MCF 10A (cell line): ENCODE results near the gene SNAP25. TPM values are rescaled to one million over a fixed set of nuclear protein-coding genes. Genes with fewer than 3 reads are reported as not detected.

Experiments used
- BruUV-seq: library from RNA; stranded (reverse); fragments of 400-500 nt; replicated peaks from 2 replicates; lab custom pipeline; 2021; lab: Mats Ljungman, UMichigan
- CTCF ChIA-PET: fragments of 300-600 bp; sonication (Branson Sonifier 250); formaldehyde crosslinking; extraction: SDS; loops from one replicate; lab custom pipeline; 2021; ENCODE audit warnings: antibody characterized with exemption, inconsistent platforms; lab: Yijun Ruan, JAX
- POLR2A ChIA-PET: fragments of 300-600, 350-650 bp; sonication (Branson Sonifier 250); formaldehyde crosslinking; extraction: SDS; loops from one replicate; lab custom pipeline; 2020; ENCODE audit warnings: antibody characterized with exemption, inconsistent platforms; lab: Yijun Ruan, JAX
- DNase-seq: peaks from one replicate; pipeline ENCODE4 v3.0.0-alpha.2; 2018; ENCODE audit not compliant: unreplicated experiment
- H3K27ac Mint-ChIP-seq: one replicate; pipeline ENCODE4 v1.8.0; 2022; ENCODE audit warnings: mild to moderate bottlenecking, low read depth, mixed read lengths; ENCODE audit not compliant: unreplicated experiment
- H3K27me3 Mint-ChIP-seq: one replicate; pipeline ENCODE4 v1.8.0; 2022; ENCODE audit warnings: mixed read lengths; ENCODE audit not compliant: insufficient read depth, unreplicated experiment
- H3K36me3 Mint-ChIP-seq: one replicate; pipeline ENCODE4 v1.8.0; 2022; ENCODE audit warnings: mild to moderate bottlenecking, moderate library complexity, mixed read lengths; ENCODE audit not compliant: insufficient read depth, unreplicated experiment
- H3K4me1 Mint-ChIP-seq: one replicate; pipeline ENCODE4 v1.8.0; 2022; ENCODE audit warnings: mixed read lengths; ENCODE audit not compliant: insufficient read depth, unreplicated experiment
- H3K4me3 Mint-ChIP-seq: one replicate; pipeline ENCODE4 v1.8.0; 2022; ENCODE audit warnings: mild to moderate bottlenecking, moderate library complexity, mixed read lengths; ENCODE audit not compliant: unreplicated experiment
- H3K9me3 Mint-ChIP-seq: one replicate; pipeline ENCODE4 v1.8.0; 2022; ENCODE audit warnings: mixed read lengths; ENCODE audit not compliant: unreplicated experiment
- intact Hi-C: fragments of 100-400 bp; cut with micrococcal nuclease; formaldehyde crosslinking; loops from 2 replicates; pipeline ENCODE4 v1.14.1; 2022
- total RNA-seq: library from RNA; stranded (reverse); gene quantifications from 2 replicates; pipeline ENCODE4 v1.2.3, GENCODE V29; 2022
- TF ChIP-seq, protein P1 (sequence below): fragments of 200-600 bp; IDR thresholded peaks from one replicate; pipeline ENCODE4 v1.8.0; 2022; ENCODE audit warnings: antibody characterized with exemption, mild to moderate bottlenecking; ENCODE audit not compliant: unreplicated experiment

Gene SNAP25
- total RNA-seq, 1 experiment from 2014 or later: not detected

DNA sequence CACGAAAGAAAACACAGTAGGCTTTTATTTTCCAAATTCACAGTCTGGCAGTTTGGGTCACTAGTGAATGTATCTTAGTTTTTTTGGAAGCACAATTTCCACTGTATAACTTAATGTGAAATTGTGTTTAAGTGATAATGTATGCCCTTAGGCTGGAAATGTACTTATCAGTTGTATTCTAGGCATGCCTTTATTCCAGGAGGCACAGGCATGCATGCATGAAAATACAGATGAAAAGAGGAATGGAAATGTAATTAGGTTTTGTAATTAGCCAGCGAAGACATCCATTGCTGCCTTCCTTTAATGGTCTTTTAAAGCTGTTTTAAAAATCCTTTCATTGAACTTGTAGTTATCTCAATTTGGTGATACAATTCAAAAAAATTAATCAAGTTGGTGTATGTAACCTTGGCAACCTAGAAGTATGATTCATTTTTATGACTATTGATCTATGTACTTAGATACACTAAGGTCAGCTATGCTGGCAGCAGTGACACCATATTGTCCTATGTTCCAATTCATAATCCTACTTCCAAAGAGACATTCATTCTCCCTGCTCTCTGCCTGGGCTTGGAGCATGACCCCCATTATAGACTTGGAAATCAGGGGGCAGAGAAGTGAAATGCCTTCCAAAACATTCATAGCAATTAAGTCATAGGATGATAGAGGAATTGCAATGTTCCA lies 73.1 kb downstream of the SNAP25 start:
- ChIA-PET POLR2A (no interaction called here), CTCF (interaction anchor here (0.6 kb wide), 1 partner anchor 43 kb away, joined by 4 read pairs; no protein-coding TSS in a partner anchor)
- Mint-ChIP-seq H3K4me3 (no peak overlapping the region), H3K27me3 (no peaks in the 10 kb centered on the region), H3K9me3 (no peaks in the 10 kb centered on the region), H3K4me1 (no peaks in the 10 kb centered on the region), H3K27ac (no peak overlapping the region), H3K36me3 (no peaks in the 10 kb centered on the region)
- no peak for DNase-seq
- BruUV-seq: no TSS peak
- intact Hi-C loops: no loop called here
- TF ChIP-seq, protein P1, sequence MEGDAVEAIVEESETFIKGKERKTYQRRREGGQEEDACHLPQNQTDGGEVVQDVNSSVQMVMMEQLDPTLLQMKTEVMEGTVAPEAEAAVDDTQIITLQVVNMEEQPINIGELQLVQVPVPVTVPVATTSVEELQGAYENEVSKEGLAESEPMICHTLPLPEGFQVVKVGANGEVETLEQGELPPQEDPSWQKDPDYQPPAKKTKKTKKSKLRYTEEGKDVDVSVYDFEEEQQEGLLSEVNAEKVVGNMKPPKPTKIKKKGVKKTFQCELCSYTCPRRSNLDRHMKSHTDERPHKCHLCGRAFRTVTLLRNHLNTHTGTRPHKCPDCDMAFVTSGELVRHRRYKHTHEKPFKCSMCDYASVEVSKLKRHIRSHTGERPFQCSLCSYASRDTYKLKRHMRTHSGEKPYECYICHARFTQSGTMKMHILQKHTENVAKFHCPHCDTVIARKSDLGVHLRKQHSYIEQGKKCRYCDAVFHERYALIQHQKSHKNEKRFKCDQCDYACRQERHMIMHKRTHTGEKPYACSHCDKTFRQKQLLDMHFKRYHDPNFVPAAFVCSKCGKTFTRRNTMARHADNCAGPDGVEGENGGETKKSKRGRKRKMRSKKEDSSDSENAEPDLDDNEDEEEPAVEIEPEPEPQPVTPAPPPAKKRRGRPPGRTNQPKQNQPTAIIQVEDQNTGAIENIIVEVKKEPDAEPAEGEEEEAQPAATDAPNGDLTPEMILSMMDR: no peak

DNA sequence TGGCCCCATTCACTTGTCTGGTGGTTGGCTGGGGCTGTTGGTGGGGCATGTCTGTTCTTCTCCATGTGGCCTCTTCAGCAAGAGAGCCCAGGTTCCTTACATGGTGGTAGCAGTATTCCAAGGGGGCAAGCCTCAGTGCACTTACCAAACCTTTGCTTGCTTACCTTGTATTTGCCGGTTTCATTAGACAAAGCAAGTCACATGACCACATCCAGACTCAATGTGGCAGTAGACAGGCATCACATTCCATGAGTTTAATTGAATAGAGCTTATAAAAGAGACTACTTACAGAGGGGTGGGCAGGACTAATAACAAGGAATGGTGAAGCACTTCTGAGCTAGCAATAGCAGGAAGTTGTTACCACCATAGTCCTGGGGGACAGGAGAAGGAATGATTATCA lies 78.6 kb downstream of the SNAP25 start:
- H3K9me3 Mint-ChIP-seq: no peaks in the 10 kb centered on the region
- CTCF ChIA-PET: interaction anchor here (0.6 to 0.9 kb wide), 3 partner anchors 85 to 1043 kb away, joined by 3 read pairs; no protein-coding TSS in a partner anchor
- no peak overlapping the region for H3K4me3 Mint-ChIP-seq
- DNase-seq: no peak
- no peaks in the 10 kb centered on the region for H3K4me1 Mint-ChIP-seq
- TF ChIP-seq, protein P1: no peak
- H3K27me3 Mint-ChIP-seq: no peaks in the 10 kb centered on the region
- intact Hi-C loops: no loop called here
- BruUV-seq: no TSS peak
- POLR2A ChIA-PET: no interaction called here
- no peak overlapping the region for H3K27ac Mint-ChIP-seq
- no peaks in the 10 kb centered on the region for H3K36me3 Mint-ChIP-seq

DNA sequence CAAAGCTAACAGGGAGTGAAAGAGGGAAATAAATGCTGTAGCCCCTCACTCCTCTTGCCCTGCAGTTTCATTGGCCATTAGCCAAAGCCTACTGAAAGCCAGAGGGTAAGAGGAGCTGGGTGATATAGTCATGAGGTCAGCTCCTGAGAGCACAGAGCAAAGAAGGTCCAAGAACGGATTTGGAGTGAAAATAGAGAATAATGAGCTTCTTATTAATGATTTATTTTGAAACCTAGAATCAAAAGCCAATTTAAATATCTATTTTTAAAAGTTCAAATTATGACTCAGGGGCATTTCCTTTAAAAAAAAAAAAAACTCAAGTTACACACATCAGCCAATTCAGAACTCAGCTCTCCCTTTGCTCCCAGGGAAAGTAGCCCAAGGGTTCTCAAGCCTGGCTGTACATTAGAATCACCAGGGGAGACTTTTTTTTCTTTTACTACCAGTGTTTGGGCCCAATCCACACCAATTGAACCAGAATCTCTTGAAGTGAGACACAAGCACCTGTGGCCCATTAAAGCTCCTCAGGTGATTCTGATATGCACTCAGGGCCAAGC lies 79.1 kb downstream of the SNAP25 start:
- BruUV-seq: no TSS peak
- no peak for DNase-seq
- CTCF ChIA-PET: interaction anchor here (0.6 to 1.1 kb wide), 4 partner anchors 43 to 1446 kb away, joined by 3 to 4 read pairs (median 4); no protein-coding TSS in a partner anchor
- TF ChIP-seq, protein P1: no peak
- H3K27ac Mint-ChIP-seq: no peak overlapping the region
- POLR2A ChIA-PET: no interaction called here
- H3K4me1 Mint-ChIP-seq: no peaks in the 10 kb centered on the region
- H3K4me3 Mint-ChIP-seq: no peak overlapping the region
- intact Hi-C loops: no loop called here
- H3K9me3 Mint-ChIP-seq: no peaks in the 10 kb centered on the region
- no peaks in the 10 kb centered on the region for H3K36me3 Mint-ChIP-seq
- no peaks in the 10 kb centered on the region for H3K27me3 Mint-ChIP-seq

DNA sequence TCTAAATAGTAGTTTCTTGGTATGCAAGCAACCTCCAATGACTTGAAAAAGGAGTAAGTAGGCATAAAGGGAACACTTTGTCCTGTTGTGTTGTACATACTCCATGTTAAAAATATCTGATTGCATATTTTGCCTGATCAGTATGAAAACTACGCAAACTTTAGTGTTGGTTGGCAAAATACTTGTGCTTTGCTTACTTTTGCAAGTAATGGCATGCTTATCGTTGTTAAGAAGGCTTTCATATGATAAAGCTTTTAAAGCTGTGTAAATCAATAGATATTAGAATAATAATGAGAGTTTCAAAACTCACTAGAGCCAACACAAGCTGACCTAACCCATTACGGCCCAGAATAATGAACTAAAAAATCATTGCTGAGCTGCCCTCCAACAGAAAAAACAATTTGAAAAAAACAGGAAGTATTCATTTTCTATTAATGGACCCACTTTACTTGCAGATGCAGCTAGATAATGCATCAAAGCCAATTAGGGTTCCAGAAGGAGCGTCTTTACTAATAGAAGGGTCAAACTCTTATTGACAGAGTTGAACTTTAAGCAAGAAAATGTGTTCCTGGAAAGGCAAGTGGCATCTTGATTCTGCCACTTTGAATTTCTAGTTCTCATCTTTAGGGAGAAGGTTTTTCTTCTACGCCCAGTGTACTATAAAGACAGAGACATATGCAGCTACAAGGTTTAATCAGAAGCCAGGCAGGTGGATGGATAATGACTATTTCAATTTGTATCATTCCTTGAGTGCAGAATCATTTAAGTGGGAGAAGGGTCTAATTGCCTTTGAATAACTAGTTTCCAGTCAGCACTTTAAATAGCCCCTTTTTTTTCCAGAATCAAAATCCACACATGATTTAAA lies 82.2 kb downstream of the SNAP25 start:
- TF ChIP-seq, protein P1: no peak
- CTCF ChIA-PET: no interaction called here
- DNase-seq: no peak
- intact Hi-C loops: no loop called here
- POLR2A ChIA-PET: no interaction called here
- Mint-ChIP-seq H3K27me3 (no peaks in the 10 kb centered on the region), H3K4me1 (no peaks in the 10 kb centered on the region), H3K4me3 (no peak overlapping the region), H3K36me3 (no peaks in the 10 kb centered on the region), H3K9me3 (no peaks in the 10 kb centered on the region), H3K27ac (no peak overlapping the region)
- no TSS peak for BruUV-seq
